Activated T-helper 17 cell treated with anti-CD3 and anti-CD28 coated beads, Interleukin-2, amount 50 U/mL, for 72 hours (primary cell): ENCODE data around the gene TNFRSF1A. TPM values are rescaled to one million over a fixed set of nuclear protein-coding genes. Genes with fewer than 3 reads are reported as not detected.

Source experiments
- ATAC-seq: fragments of 150-1000 bp; cut with Tn5 transposase; replicated peaks from 2 replicates; pipeline ENCODE4 v1.10.0; 2021; ENCODE audit warnings: mild to moderate bottlenecking, moderate library complexity
- H3K27ac Mint-ChIP-seq: one replicate; pipeline ENCODE4 v1.8.0; 2022; ENCODE audit warnings: mixed read lengths
- H3K27me3 Mint-ChIP-seq: one replicate; pipeline ENCODE4 v1.8.0; 2022; ENCODE audit warnings: mixed read lengths
- H3K36me3 Mint-ChIP-seq: one replicate; pipeline ENCODE4 v1.8.0; 2022; ENCODE audit warnings: low read depth, mild to moderate bottlenecking, mixed read lengths
- H3K4me1 Mint-ChIP-seq: one replicate; pipeline ENCODE4 v1.8.0; 2022; ENCODE audit warnings: mixed read lengths
- H3K4me3 Mint-ChIP-seq: one replicate; pipeline ENCODE4 v1.8.0; 2022; ENCODE audit warnings: mild to moderate bottlenecking, mixed read lengths
- H3K9me3 Mint-ChIP-seq: one replicate; pipeline ENCODE4 v1.8.0; 2022; ENCODE audit warnings: mixed read lengths
- total RNA-seq, 2 donors: library from RNA; stranded (reverse); gene quantifications; one replicate each; pipeline ENCODE4 v1.2.3, GENCODE V29; 2022

The TNFRSF1A gene
- total RNA-seq, 2 donors from 2014 or later: 42.1 to 74.1 TPM

DNA sequence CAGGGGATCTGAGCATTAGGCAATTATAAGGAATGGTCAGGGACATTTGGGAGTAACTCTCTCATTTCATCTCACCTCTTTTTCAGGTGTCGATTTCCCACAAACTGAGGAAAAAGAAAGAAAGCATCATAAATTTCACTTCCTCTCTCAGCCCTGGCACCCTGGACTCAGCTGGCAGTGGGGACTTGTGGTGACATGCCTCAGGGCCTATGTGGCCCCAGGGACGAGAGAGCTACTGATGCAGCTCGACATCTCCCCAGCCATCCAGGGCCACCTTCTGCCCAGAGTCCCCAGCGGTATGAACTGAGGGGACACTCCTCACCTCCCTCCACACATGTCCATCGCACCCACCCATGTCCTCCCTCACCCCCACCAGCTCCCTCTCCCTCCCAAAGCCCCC, 11.7 kb downstream of the TNFRSF1A start:
- no peak overlapping the region for H3K4me3 Mint-ChIP-seq
- no peak overlapping the region for H3K27ac Mint-ChIP-seq
- no peaks in the 10 kb centered on the region for H3K9me3 Mint-ChIP-seq
- H3K36me3 Mint-ChIP-seq: peaks cover 78% of the 10 kb centered on the region
- no peak for ATAC-seq
- no peaks in the 10 kb centered on the region for H3K27me3 Mint-ChIP-seq
- H3K4me1 Mint-ChIP-seq: peaks cover 34% of the 10 kb centered on the region

DNA sequence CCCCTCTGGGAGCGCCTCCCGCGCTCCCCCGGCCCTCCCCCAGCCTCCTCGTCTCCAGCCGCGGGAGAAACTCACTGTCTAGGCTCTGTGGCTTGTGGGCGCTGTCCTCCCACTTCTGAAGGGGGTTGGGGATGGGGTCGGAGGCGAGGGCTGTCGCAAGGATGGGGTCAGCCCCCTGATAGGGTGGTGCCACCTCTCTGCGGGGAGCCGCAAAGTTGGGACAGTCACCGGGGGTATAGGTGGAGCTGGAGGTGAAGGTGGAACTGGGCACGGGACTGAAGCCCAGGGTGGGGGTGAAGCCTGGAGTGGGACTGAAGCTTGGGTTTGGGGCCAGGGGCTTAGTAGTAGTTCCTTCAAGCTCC, 12.2 kb downstream of the TNFRSF1A start:
- no peaks in the 10 kb centered on the region for H3K27me3 Mint-ChIP-seq
- H3K4me3 Mint-ChIP-seq: no peak overlapping the region
- peaks cover 73% of the 10 kb centered on the region for H3K36me3 Mint-ChIP-seq
- H3K4me1 Mint-ChIP-seq: peaks cover 35% of the 10 kb centered on the region
- ATAC-seq: no peak
- H3K9me3 Mint-ChIP-seq: no peaks in the 10 kb centered on the region
- no peak overlapping the region for H3K27ac Mint-ChIP-seq

DNA sequence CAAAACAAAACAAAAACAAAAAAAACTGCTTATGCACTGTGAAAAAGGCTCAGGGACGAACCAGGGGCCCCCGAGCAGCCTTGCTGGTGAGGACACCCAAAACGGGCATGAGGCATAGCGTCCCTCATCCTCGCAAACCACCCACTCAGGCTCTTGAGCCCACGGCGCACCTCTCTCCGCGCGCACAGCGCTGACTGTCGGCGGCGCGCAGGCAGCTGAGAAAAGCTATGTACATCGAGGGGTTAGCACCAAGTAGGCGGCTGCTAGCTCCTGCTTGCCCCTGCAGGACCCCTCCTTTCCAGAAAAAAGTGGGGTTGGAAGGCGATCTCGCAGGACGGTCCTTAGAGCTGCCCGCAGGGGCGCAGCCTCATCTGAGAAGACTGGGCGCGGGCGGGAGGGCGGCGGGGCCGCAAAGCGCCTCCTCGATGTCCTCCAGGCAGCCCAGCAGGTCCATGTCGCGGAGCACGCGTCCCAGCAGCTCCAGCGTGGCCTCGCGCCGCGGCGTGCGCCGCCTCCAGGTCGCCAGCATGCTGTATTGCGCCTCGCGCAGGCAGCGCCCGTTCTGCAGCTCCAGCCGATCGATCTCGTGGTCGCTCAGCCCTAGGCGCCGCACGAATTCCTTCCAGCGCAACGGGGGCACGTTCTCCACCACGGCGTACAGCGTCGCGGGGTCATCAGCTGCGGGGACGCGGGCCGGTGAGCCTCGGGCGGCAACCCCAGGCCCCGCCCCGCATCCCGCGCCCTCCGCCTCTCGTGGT, 12.8 kb downstream of the TNFRSF1A start:
- Mint-ChIP-seq H3K4me1 (peaks cover 39% of the 10 kb centered on the region), H3K27ac (no peak overlapping the region), H3K4me3 (no peak overlapping the region), H3K9me3 (no peaks in the 10 kb centered on the region), H3K27me3 (no peaks in the 10 kb centered on the region), H3K36me3 (peaks cover 68% of the 10 kb centered on the region)
- no peak for ATAC-seq

DNA sequence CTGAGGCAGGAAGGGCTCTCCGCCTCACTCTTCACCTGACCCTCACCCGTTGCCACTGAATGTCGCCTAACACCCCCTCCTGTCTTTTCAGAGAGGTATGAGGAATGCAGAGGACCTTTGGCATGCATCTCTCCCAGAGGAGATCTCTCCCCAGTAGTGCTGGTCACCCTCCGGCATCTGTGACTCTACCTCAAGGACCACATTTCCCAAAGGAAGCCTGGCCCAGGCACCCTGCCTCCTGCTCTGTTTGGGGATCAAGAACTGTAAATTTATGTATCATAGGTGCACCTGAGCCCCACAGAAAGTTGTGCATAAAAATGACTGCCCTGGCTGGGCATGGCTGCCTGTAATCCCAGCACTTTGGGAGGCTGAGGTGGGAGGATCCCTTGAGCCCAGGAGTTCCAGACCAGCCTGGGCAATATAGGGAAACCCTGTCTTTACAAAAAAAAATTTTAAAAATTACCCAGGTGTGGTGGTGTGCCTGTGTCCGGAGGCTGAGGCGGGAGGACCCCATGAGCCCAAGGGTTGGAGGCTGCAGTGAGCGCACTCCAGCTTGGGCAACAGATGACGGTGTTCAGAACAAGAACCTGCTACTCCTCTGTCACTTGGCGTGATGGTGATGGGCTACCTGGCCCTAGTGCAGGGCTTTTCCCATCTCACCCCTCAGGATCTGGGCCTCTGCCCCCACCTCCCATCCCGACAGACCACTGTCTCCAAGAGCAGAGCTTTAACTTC, 13.7 kb downstream of the TNFRSF1A start:
- H3K9me3 Mint-ChIP-seq: no peaks in the 10 kb centered on the region
- H3K4me3 Mint-ChIP-seq: no peak overlapping the region
- H3K4me1 Mint-ChIP-seq: peaks cover 38% of the 10 kb centered on the region
- ATAC-seq: no peak
- peaks cover 59% of the 10 kb centered on the region for H3K36me3 Mint-ChIP-seq
- no peak overlapping the region for H3K27ac Mint-ChIP-seq
- no peaks in the 10 kb centered on the region for H3K27me3 Mint-ChIP-seq

DNA sequence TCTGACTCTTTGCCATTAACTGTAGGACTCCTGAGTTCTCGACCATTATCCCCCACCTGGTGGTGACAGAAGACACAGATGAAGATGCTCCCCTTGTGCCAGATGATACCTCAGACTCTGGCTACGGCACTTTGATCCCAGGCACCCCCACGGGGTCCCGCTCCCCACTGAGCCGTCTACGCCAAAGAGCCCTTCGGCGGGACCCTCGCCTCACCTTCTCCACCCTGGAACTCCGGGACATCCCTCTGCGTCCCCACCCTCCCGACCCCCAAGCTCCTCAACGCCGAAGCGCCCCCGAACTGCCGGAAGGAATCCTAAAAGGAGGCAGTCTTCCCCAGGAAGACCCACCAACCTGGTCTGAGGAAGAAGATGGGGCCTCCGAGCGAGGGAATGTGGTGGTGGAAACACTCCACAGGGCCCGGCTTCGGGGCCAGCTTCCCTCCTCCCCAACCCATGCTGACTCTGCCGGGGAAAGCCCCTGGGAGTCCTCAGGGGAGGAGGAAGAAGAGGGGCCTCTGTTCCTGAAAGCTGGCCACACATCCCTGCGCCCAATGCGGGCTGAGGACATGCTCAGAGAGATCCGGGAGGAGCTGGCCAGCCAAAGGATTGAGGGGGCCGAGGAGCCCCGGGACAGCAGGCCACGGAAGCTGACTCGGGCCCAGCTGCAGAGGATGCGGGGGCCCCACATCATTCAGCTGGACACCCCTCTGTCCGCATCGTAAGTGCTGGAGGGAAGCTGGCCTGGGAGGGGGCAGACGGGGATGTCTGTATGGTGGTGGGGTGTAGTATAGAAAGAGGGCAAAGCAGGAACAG, 14.4 kb downstream of the TNFRSF1A start:
- Mint-ChIP-seq H3K9me3 (no peaks in the 10 kb centered on the region), H3K36me3 (peaks cover 51% of the 10 kb centered on the region), H3K4me3 (no peak overlapping the region), H3K4me1 (peaks cover 35% of the 10 kb centered on the region), H3K27me3 (no peaks in the 10 kb centered on the region), H3K27ac (no peak overlapping the region)
- ATAC-seq: no peak

DNA sequence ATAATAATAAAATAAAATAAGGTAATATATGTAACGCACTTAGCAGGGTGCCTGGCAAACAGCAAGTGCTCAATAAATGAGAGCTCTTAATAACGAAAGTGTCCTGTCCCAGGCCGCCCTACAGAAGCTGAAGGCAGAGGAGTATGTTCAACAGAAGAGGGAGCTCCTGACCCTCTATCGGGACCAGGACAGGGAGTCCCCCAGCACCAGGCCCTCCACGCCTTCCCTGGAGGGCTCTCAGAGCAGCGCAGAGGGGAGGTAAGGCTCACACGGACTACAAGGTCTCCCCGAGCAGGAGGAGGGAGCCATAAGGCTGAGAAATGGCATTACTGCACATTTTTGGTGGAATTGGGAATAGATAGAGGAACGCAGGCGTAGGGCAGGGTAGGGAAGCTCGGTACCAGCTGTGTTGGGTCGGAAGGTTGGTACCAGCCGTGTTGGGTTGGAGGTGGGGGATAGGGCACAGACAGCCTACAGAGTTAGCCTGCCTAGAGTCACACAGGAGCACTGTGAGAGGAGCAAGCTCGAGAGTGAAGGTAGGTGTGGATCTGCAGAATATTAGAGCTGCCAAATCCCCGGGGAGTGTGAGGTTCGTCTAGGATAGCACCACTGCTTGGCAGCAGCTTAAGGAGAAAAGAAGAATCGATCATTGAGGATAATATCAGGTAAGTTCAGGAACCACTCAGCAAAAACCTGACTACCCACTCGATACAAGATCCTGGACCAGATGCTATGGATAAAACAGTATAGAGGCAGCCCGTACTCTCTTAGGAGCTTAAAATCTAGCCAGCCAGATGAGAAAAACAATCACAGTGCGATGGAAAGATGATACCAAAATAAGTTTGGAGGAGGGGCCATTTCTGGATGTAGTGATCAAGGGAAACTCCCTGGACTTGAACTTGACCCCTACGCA, 15.3 kb downstream of the TNFRSF1A start:
- peak overlapping the region; percentile 53 for H3K27ac Mint-ChIP-seq
- H3K27me3 Mint-ChIP-seq: no peaks in the 10 kb centered on the region
- no peak overlapping the region for H3K4me3 Mint-ChIP-seq
- H3K9me3 Mint-ChIP-seq: no peaks in the 10 kb centered on the region
- peaks cover 42% of the 10 kb centered on the region for H3K36me3 Mint-ChIP-seq
- peaks cover 35% of the 10 kb centered on the region for H3K4me1 Mint-ChIP-seq
- ATAC-seq: no peak

GRCh38 chr12:6324936-6325750, 16.7 kb downstream of the TNFRSF1A start:
- Mint-ChIP-seq H3K36me3 (peaks cover 28% of the 10 kb centered on the region), H3K9me3 (no peaks in the 10 kb centered on the region), H3K27ac (peak overlapping the region; percentile 75), H3K4me1 (peaks cover 31% of the 10 kb centered on the region), H3K4me3 (peak overlapping the region; percentile 68), H3K27me3 (no peaks in the 10 kb centered on the region)
- ATAC-seq: no peak

DNA sequence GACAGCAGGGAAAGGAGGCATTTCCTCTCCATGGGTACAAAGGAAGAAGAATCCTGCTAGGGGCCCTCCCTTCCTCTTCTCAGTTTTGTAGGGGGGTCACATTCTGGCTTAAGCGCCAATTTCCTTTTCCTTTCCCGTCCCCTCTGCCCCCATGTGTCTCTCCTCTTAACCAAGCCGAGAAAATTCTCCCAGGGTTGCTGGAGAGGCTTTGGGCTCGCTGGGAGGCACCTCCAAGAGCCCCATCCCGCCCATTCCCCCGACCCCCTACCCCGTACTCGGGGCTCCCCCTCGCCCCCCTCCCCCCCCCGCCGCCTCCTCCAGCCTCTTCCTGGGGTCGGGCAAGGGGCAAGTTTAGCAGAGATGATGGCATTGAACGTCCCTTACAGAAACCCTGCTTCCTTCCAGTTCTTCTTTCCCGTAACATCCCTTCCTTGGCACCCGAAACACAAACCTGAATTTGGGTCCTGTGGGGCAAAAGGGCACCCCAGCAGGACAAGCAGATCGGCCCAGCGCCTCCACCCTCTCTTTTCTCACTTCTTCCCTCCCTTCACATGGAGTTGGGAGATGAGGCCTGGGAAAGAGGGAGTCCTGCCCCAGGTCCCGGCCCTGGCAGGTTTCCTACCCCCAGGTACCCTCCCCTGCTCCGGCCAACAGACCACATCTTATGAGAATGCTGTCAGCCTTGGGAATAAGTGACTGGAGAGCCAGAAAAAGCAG, 17.7 kb downstream of the TNFRSF1A start:
- peak overlapping the region; percentile 68 for H3K4me3 Mint-ChIP-seq
- H3K4me1 Mint-ChIP-seq: peaks cover 31% of the 10 kb centered on the region
- no peaks in the 10 kb centered on the region for H3K9me3 Mint-ChIP-seq
- H3K27ac Mint-ChIP-seq: peak overlapping the region; percentile 75
- ATAC-seq: no peak
- H3K27me3 Mint-ChIP-seq: no peaks in the 10 kb centered on the region
- peaks cover 22% of the 10 kb centered on the region for H3K36me3 Mint-ChIP-seq

DNA sequence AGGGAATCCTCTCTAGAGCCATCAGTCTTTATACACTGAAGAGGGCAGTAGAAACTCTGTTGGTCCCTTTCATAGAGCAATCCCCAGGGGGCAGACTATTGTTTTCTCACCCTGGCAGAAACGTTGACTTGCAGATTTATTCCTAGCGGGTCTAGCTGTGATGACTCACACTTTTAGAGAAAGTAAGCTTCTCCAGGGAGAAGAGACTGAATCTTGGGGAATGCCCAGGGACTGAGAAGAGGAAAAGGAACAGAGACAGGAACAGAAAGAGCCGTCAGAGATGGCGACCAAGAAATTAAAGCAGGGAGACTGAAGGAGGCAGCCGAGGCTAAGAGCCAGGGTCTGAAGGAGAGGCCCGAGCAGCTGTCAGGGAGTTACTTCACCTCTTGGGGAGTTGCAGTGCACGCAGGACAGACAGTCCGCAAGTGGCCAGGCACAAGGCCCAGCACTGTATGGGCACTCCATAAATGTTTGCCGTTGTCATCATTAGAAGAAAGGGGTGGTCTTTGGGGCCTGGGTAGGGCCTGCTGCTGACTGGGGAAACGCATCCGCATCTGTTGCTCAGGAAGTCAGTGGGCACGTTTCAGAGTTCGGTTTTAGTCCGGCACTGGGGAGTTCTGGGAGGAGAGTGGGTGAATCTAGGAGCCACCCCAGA, 18.4 kb downstream of the TNFRSF1A start:
- ATAC-seq: peak; percentile 71
- peaks cover 31% of the 10 kb centered on the region for H3K4me1 Mint-ChIP-seq
- H3K27ac Mint-ChIP-seq: peak overlapping the region; percentile 75
- peak overlapping the region; percentile 68 for H3K4me3 Mint-ChIP-seq
- no peaks in the 10 kb centered on the region for H3K27me3 Mint-ChIP-seq
- H3K36me3 Mint-ChIP-seq: peaks cover 18% of the 10 kb centered on the region
- H3K9me3 Mint-ChIP-seq: no peaks in the 10 kb centered on the region

- Mint-ChIP-seq H3K4me3 (peak overlapping the region; percentile 68), H3K27ac (peak overlapping the region; percentile 75), H3K4me1 (peaks cover 31% of the 10 kb centered on the region), H3K36me3 (peaks cover 13% of the 10 kb centered on the region), H3K9me3 (no peaks in the 10 kb centered on the region), H3K27me3 (no peaks in the 10 kb centered on the region)
- ATAC-seq: peak; percentile 56
Measured at GRCh38 chr12:6322969-6323339, 18.9 kb downstream of the TNFRSF1A start.

GRCh38 chr12:6322352-6322751, 19.5 kb downstream of the TNFRSF1A start:
- H3K27me3 Mint-ChIP-seq: no peaks in the 10 kb centered on the region
- ATAC-seq: peak; percentile 17
- H3K27ac Mint-ChIP-seq: peak overlapping the region; percentile 75
- H3K9me3 Mint-ChIP-seq: no peaks in the 10 kb centered on the region
- peaks cover 31% of the 10 kb centered on the region for H3K4me1 Mint-ChIP-seq
- no peak overlapping the region for H3K4me3 Mint-ChIP-seq
- H3K36me3 Mint-ChIP-seq: peaks cover 9% of the 10 kb centered on the region

DNA sequence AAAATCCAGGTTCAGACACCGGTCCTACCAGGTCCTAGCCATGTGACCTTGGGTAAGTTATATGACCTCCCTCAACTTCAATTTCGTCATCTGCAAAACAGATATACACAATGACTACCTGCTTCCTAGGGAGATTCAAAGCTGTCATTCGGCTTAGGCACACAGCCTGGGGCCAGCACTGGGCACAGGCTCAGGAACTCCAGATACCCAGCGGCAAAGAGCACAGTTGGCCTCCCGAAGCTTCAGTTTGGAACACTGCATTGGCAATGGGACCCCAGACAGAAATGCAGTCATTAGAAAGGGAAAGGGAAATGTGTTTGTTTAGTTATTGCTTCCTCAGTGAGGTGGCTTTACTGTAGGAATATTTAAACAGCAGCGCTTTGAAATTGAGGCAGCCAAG, 20.0 kb downstream of the TNFRSF1A start:
- Mint-ChIP-seq H3K4me3 (no peak overlapping the region), H3K27ac (no peak overlapping the region), H3K9me3 (no peaks in the 10 kb centered on the region), H3K27me3 (no peaks in the 10 kb centered on the region), H3K36me3 (peaks cover 8% of the 10 kb centered on the region), H3K4me1 (peaks cover 31% of the 10 kb centered on the region)
- no peak for ATAC-seq
